ENCODE measurements around the gene VCPKMT.
"Not testable (repeated sequence)": the region's sequence is repeated elsewhere in the genome, so short reads cannot be mapped to it uniquely, and the experiment has no call there.

The VCPKMT gene

DNA sequence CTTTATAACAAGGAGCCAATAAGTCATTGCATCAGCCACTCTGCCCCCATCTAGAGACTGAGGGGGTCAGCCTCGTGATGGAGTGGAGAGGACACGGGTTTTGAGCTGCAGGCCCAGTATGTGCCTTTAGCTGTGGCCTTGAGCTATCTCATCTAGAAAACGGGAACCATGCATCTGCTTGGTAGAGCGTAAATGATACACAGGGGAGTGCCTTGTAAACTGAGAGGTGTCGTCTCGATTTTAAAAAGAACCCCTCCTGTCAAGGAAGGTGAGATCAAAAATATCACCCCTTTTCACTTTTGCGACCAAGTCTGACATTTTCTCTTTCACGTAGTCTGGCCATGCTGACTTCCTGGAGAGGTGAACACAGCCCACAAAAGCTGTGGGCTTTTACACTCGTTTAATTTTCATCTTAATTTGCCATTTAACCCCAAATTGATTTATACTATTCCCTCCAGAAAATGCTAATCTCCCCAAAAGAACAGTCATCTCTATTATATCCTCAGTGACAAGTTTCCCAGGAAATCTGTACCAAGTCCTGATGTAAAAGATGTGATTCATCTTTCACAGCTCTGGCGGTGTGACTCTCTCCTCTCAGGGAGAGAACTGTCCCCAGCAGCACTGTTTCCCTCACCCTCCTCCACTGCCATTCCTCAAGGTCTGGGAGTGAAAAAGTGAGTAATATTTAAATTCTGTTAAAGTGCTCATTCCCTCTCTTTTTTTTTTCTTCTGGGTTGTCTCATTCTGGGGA, 30.6 kb downstream of the VCPKMT start:
- TF ChIP-seq ZFX (IDR thresholded peaks at IDR 0.05; ENCODE audit: borderline replicate concordance) = no peak
- TF ChIP-seq, protein P1, sequence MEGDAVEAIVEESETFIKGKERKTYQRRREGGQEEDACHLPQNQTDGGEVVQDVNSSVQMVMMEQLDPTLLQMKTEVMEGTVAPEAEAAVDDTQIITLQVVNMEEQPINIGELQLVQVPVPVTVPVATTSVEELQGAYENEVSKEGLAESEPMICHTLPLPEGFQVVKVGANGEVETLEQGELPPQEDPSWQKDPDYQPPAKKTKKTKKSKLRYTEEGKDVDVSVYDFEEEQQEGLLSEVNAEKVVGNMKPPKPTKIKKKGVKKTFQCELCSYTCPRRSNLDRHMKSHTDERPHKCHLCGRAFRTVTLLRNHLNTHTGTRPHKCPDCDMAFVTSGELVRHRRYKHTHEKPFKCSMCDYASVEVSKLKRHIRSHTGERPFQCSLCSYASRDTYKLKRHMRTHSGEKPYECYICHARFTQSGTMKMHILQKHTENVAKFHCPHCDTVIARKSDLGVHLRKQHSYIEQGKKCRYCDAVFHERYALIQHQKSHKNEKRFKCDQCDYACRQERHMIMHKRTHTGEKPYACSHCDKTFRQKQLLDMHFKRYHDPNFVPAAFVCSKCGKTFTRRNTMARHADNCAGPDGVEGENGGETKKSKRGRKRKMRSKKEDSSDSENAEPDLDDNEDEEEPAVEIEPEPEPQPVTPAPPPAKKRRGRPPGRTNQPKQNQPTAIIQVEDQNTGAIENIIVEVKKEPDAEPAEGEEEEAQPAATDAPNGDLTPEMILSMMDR (IDR thresholded peaks at IDR 0.05) = no peak
- H3K27ac ChIP-seq = no peak overlapping the region

DNA sequence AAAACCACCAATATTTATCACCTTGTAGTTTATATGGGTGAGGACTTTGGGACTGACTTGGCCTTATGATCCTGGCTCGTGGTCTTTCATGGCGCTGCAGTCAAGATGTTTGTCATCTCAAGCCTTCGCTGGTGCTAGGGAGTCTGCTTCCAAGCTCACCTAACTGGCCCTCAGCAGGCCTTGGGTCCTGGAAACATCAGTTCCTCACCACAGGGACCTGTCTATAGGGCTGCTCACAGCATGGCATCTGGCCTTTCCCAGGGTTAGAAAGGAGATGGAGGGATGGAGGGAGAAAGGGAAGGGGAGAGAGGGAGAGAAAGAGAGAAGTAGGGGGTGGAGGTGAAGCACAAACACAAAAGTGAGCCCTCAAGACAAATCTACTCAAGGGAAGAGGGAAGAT, 31.7 kb downstream of the VCPKMT start:
- TF ChIP-seq ZFX (IDR thresholded peaks at IDR 0.05; ENCODE audit: borderline replicate concordance) = no peak
- TF ChIP-seq, protein P1 (IDR thresholded peaks at IDR 0.05) = no peak
- H3K27ac ChIP-seq = no peak overlapping the region

DNA sequence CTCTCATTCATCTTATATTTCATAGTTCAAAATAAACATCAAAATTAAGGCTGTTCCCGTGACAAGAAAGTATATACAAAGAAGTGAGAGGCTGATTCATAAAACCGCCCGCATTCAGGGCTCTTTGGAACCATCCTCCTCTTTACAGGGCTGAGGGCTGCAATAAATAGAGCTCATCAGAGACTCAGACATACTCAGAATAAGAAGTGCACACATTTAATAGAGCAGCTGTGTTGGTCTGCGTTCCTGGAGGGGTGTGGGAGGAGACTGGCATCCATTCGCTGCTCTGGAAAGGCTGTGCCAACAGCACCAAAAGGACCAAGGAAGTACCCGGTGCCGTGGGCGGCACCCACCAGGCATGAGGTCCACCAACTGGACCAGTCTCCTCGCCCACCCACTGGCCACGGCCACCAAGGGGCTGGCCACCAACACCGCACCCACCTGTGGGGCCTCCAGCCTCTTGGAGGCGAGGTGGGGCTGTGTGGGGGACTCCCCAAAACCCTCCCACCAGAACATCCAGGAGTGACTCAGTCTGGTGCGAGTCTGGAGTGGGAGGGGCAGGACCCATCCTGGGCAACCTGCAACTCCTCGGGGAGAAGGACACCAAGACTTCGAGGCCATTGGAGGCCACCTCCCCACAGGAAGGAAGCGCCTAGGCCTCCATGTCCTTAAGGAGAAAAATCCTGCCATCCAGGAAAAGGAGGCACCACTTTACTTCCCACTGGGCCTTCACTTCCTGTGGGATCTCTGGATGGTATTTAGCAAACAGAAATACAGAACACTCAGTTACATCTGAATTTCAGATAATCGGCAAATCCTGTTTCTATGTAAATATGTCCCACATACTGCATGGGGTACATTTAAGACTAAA, 32.7 kb downstream of the VCPKMT start:
- no peak for TF ChIP-seq ZFX (IDR thresholded peaks at IDR 0.05; ENCODE audit: borderline replicate concordance)
- TF ChIP-seq, protein P1 (IDR thresholded peaks at IDR 0.05) = no peak
- no peak overlapping the region for H3K27ac ChIP-seq

GRCh38 chr14:50082784-50083466, 33.4 kb downstream of the VCPKMT start:
- no peak overlapping the region for H3K27ac ChIP-seq

GRCh38 chr14:50082308-50082742, 34.0 kb downstream of the VCPKMT start:
- TF ChIP-seq ZFX (IDR thresholded peaks at IDR 0.05; ENCODE audit: borderline replicate concordance) = no peak
- no peak overlapping the region for H3K27ac ChIP-seq

More at GRCh38 chr14:50082784-50083466, 33.4 kb downstream of the VCPKMT start:
- TF ChIP-seq, protein P1 (IDR thresholded peaks at IDR 0.05) = no peak
- TF ChIP-seq ZFX (IDR thresholded peaks at IDR 0.05; ENCODE audit: borderline replicate concordance) = no peak

DNA sequence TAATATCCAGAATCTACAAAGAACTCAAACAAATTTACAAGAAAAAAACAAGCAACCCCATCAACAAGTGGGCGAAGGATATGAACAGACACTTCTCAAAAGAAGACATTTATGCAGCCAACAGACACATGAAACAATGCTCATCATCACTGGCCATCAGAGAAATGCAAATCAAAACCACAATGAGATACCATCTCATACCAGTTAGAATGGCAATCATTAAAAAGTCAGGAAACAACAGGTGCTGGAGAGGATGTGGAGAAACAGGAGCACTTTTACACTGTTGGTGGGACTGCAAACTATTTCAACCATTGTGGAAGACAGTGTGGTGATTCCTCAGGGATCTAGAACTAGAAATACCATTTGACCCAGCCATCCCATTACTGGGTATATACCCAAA, 37.3 kb downstream of the VCPKMT start:
- not testable (repeated sequence) for H3K27ac ChIP-seq

DNA sequence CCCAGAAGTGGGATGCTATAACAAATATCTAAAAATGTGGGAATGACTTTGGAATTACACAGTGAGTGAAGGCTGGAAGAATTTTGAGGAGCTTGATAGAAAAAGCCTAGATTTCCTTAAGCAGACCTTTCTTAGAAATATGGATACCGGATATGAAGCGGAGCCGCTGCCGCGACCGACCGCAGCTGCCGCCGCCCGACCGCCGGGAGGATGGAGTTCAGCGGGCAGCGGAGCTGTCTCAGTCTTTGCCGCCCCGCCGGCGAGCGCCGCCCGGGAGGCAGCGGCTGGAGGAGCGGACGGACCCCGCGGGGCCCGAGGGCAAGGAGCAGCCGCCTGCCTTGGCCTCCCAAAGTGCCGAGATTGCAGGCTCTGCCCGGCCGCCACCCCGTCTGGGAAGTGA, 42.7 kb downstream of the VCPKMT start:
- H3K27ac ChIP-seq = not testable (repeated sequence)

- TF ChIP-seq, protein P1 (IDR thresholded peaks at IDR 0.05) = no peak
- TF ChIP-seq ZFX (IDR thresholded peaks at IDR 0.05; ENCODE audit: borderline replicate concordance) = no peak
- no peak overlapping the region for H3K27ac ChIP-seq
Observed at GRCh38 chr14:50072395-50072794, 44.0 kb downstream of the VCPKMT start.

All from 22Rv1 (cell line).